Measurements from ENCODE around the gene STK39. TPM values are rescaled to one million over a fixed set of nuclear protein-coding genes. Genes with fewer than 3 reads are reported as not detected.

The STK39 gene
- total RNA-seq, 3 donors from 2014 or later, result 16.4 to 22.9 (median 19.2) TPM

GRCh38 chr2:167940734-167941507 lies 306.5 kb downstream of the STK39 start:
- no peak for DNase-seq (ENCODE audit: low spot score in 2 of 2)
- Histone ChIP-seq H3K27ac (no peak overlapping the region), H3K4me3 (no peak overlapping the region), H3K4me1 (no peaks in the 10 kb centered on the region), H3K9me3 (no peaks in the 10 kb centered on the region), H3K36me3 (no peaks in the 10 kb centered on the region), H3K27me3 (no peaks in the 10 kb centered on the region)
- TF ChIP-seq POLR2A (IDR thresholded peaks at IDR 0.05), result no peak
- TF ChIP-seq CTCF (IDR thresholded peaks at IDR 0.05), result no peak
- no peak for TF ChIP-seq POLR2AphosphoS5 (IDR thresholded peaks at IDR 0.05)
- intact Hi-C loops (cut with DNase I; ENCODE audit: low total_unique reads), result no loop called here

- Histone ChIP-seq H3K9me3 (no peaks in the 10 kb centered on the region), H3K4me3 (no peak overlapping the region), H3K36me3 (no peaks in the 10 kb centered on the region), H3K27ac (no peak overlapping the region), H3K27me3 (no peaks in the 10 kb centered on the region), H3K4me1 (no peaks in the 10 kb centered on the region)
- TF ChIP-seq CTCF (IDR thresholded peaks at IDR 0.05) (no peak), POLR2A (IDR thresholded peaks at IDR 0.05) (no peak), POLR2AphosphoS5 (IDR thresholded peaks at IDR 0.05) (no peak)
- DNase-seq (ENCODE audit: low spot score in 2 of 2), result no peak
- intact Hi-C loops (cut with DNase I; ENCODE audit: low total_unique reads), result no loop called here
These were observed 307.1 kb downstream of the STK39 start for GRCh38 chr2:167940346-167940725.

GRCh38 chr2:167939514-167940345 lies 307.7 kb downstream of the STK39 start:
- Histone ChIP-seq H3K27ac (no peak overlapping the region), H3K4me3 (no peak overlapping the region), H3K27me3 (no peaks in the 10 kb centered on the region), H3K4me1 (no peaks in the 10 kb centered on the region), H3K9me3 (no peaks in the 10 kb centered on the region), H3K36me3 (no peaks in the 10 kb centered on the region)
- intact Hi-C loops (cut with DNase I; ENCODE audit: low total_unique reads), result no loop called here
- no peak for DNase-seq (ENCODE audit: low spot score in 2 of 2)
- TF ChIP-seq POLR2A (IDR thresholded peaks at IDR 0.05), result no peak

GRCh38 chr2:167937403-167937802 lies 310.0 kb downstream of the STK39 start:
- Histone ChIP-seq H3K27ac (no peak overlapping the region), H3K4me1 (no peaks in the 10 kb centered on the region), H3K36me3 (no peaks in the 10 kb centered on the region), H3K9me3 (no peaks in the 10 kb centered on the region), H3K27me3 (no peaks in the 10 kb centered on the region), H3K4me3 (no peak overlapping the region)
- no peak for TF ChIP-seq CTCF (IDR thresholded peaks at IDR 0.05)
- TF ChIP-seq POLR2AphosphoS5 (IDR thresholded peaks at IDR 0.05), result no peak
- no peak for TF ChIP-seq POLR2A (IDR thresholded peaks at IDR 0.05)
- no peak for DNase-seq (ENCODE audit: low spot score in 2 of 2)
- intact Hi-C loops (cut with DNase I; ENCODE audit: low total_unique reads), result no loop called here

- Histone ChIP-seq H3K27me3 (no peaks in the 10 kb centered on the region), H3K36me3 (no peaks in the 10 kb centered on the region), H3K4me3 (no peak overlapping the region), H3K9me3 (no peaks in the 10 kb centered on the region), H3K27ac (no peak overlapping the region), H3K4me1 (no peaks in the 10 kb centered on the region)
- DNase-seq (ENCODE audit: low spot score in 2 of 2), result no peak
- intact Hi-C loops (cut with DNase I; ENCODE audit: low total_unique reads), result no loop called here
- TF ChIP-seq POLR2A (IDR thresholded peaks at IDR 0.05) (no peak), CTCF (IDR thresholded peaks at IDR 0.05) (no peak), POLR2AphosphoS5 (IDR thresholded peaks at IDR 0.05) (no peak)
These were observed 311.6 kb downstream of the STK39 start for GRCh38 chr2:167935803-167936110.
